ENCODE results near the gene GRHL1.

Gene GRHL1

DNA sequence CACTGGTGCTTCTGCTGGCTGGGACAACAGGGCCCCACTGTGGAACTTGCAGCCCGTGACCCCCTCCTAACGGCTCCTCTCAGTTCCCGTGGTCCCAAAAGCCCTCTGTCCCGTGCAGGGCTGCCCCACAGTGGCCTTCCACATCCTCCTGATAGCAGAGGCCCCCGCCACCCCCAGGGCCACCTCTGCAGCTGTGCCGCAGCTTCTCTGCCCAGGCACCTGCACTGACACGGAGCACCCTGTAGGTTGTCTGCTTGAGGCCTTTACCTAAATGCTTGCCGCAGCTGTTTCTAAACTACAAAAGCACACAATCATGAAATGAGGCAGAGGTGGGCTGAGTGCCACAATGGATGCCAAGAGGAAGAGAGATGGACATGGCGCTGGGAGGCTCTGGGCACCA is 13.5 kb upstream of the GRHL1 start:
- Mint-ChIP-seq H3K4me3 (no peak overlapping the region), H3K36me3 (ENCODE audit: low read depth) (peaks cover 23% of the 10 kb centered on the region), H3K27me3 (ENCODE audit: low read depth) (peaks cover 11% of the 10 kb centered on the region), H3K4me1 (peaks cover 15% of the 10 kb centered on the region), H3K27ac (no peak overlapping the region), H3K9me3 (peaks cover 3% of the 10 kb centered on the region)
- TF ChIP-seq, protein P1, sequence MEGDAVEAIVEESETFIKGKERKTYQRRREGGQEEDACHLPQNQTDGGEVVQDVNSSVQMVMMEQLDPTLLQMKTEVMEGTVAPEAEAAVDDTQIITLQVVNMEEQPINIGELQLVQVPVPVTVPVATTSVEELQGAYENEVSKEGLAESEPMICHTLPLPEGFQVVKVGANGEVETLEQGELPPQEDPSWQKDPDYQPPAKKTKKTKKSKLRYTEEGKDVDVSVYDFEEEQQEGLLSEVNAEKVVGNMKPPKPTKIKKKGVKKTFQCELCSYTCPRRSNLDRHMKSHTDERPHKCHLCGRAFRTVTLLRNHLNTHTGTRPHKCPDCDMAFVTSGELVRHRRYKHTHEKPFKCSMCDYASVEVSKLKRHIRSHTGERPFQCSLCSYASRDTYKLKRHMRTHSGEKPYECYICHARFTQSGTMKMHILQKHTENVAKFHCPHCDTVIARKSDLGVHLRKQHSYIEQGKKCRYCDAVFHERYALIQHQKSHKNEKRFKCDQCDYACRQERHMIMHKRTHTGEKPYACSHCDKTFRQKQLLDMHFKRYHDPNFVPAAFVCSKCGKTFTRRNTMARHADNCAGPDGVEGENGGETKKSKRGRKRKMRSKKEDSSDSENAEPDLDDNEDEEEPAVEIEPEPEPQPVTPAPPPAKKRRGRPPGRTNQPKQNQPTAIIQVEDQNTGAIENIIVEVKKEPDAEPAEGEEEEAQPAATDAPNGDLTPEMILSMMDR (IDR thresholded peaks at IDR 0.05; ENCODE audit: unreplicated experiment in 3 of 3) = no peak

- no peaks in the 10 kb centered on the region for H3K9me3 Mint-ChIP-seq
- peaks cover 11% of the 10 kb centered on the region for H3K36me3 Mint-ChIP-seq (ENCODE audit: low read depth)
- TF ChIP-seq, protein P1 (IDR thresholded peaks at IDR 0.05; ENCODE audit: unreplicated experiment in 3 of 3) = no peak
- H3K4me3 Mint-ChIP-seq = no peak overlapping the region
- H3K27ac Mint-ChIP-seq = no peak overlapping the region
- peaks cover 15% of the 10 kb centered on the region for H3K4me1 Mint-ChIP-seq
- peaks cover 16% of the 10 kb centered on the region for H3K27me3 Mint-ChIP-seq (ENCODE audit: low read depth)
Measured at GRCh38 chr2:9939587-9940485, 11.7 kb upstream of the GRHL1 start.

GRCh38 chr2:9941196-9941995 is 10.1 kb upstream of the GRHL1 start:
- H3K4me3 Mint-ChIP-seq = no peak overlapping the region
- peaks cover 15% of the 10 kb centered on the region for H3K4me1 Mint-ChIP-seq
- peaks cover 26% of the 10 kb centered on the region for H3K27me3 Mint-ChIP-seq (ENCODE audit: low read depth)
- TF ChIP-seq, protein P1 (IDR thresholded peaks at IDR 0.05; ENCODE audit: unreplicated experiment in 3 of 3) = no peak
- H3K36me3 Mint-ChIP-seq (ENCODE audit: low read depth) = peaks cover 3% of the 10 kb centered on the region
- no peaks in the 10 kb centered on the region for H3K9me3 Mint-ChIP-seq
- no peak overlapping the region for H3K27ac Mint-ChIP-seq

GRCh38 chr2:9941996-9942390 is 9.5 kb upstream of the GRHL1 start:
- Mint-ChIP-seq H3K9me3 (no peaks in the 10 kb centered on the region), H3K27ac (no peak overlapping the region), H3K4me3 (no peak overlapping the region), H3K4me1 (peaks cover 15% of the 10 kb centered on the region), H3K36me3 (ENCODE audit: low read depth) (no peaks in the 10 kb centered on the region), H3K27me3 (ENCODE audit: low read depth) (peaks cover 27% of the 10 kb centered on the region)
- TF ChIP-seq, protein P1 (IDR thresholded peaks at IDR 0.05; ENCODE audit: unreplicated experiment in 3 of 3) = no peak

DNA sequence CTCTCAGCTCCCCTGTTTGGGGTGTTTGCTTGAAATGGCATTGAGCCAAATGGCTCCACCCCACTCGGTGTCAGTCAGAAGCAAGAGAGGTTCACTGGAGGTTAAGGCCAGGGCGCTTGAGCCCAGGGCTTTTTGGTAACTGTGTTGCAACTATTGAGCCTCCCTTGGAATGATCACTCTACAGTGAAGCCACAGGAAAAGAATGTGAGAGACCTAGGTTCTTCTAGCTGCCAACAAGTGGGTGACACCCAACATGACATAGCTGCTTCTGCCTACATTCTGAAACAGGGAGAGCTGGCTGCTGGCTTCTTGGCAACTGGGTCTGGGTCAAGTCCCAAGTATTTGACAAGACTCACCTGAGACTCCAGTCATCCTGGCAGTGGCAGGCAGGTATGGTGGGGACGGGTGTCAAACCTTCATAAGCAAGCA is 7.1 kb upstream of the GRHL1 start:
- TF ChIP-seq, protein P1 (IDR thresholded peaks at IDR 0.05; ENCODE audit: unreplicated experiment in 3 of 3) = no peak
- no peaks in the 10 kb centered on the region for H3K36me3 Mint-ChIP-seq (ENCODE audit: low read depth)
- H3K27me3 Mint-ChIP-seq (ENCODE audit: low read depth) = peaks cover 46% of the 10 kb centered on the region
- H3K9me3 Mint-ChIP-seq = no peaks in the 10 kb centered on the region
- H3K27ac Mint-ChIP-seq = no peak overlapping the region
- peaks cover 15% of the 10 kb centered on the region for H3K4me1 Mint-ChIP-seq
- H3K4me3 Mint-ChIP-seq = no peak overlapping the region
